Esophagus muscularis mucosa (tissue), 4 donors: ENCODE results near the gene KDM3B. TPM values are rescaled to one million over a fixed set of nuclear protein-coding genes. Genes with fewer than 3 reads are reported as not detected.
A peak's percentile ranks its signal among the peaks of the same experiment; 100 is the strongest.

ENCODE experiments used
- DNase-seq: peaks from one replicate; pipeline ENCODE4 v3.0.0-alpha.2; 2017; ENCODE audit errors: extremely low spot score
- H3K27ac ChIP-seq, 4 donors: fragments of 200-600 bp; sonication (generic); replicated peaks in 1 of 4; 1 replicate in 3 of 4; 2 replicates in 1 of 4; pipeline ENCODE4 v1.5.1; 2016 to 2019; ENCODE audit warnings: mild to moderate bottlenecking in 1 of 4
- H3K27me3 ChIP-seq, 4 donors: fragments of 200-600 bp; sonication (generic); one replicate each; pipeline versions ENCODE4 v1.5.1 to v1.6.0; 2016 to 2019
- H3K36me3 ChIP-seq, 4 donors: fragments of 200-600 bp; sonication (generic); one replicate each; pipeline ENCODE4 v1.5.1; 2016 to 2019
- H3K4me1 ChIP-seq, 4 donors: fragments of 200-600 bp; sonication (generic); one replicate each; pipeline ENCODE4 v1.5.1; 2016 to 2019
- H3K4me3 ChIP-seq, 4 donors: fragments of 200-600 bp; sonication (generic); 1 replicate in 2 of 4; 2 replicates in 2 of 4; pipeline ENCODE4 v1.5.1; 2016 to 2019; ENCODE audit warnings: mild to moderate bottlenecking in 4 of 4, moderate library complexity in 1 of 4
- H3K9me3 ChIP-seq, 4 donors: fragments of 200-600 bp; sonication (generic); 1 replicate in 3 of 4; 2 replicates in 1 of 4; pipeline ENCODE4 v1.5.1; 2016 to 2019
- CTCF ChIP-seq, 3 experiments: fragments of 200-600 bp in 2 of 3; fragments of 450-650 bp in 1 of 3; sonication (generic) in 2 of 3; IDR thresholded peaks; one replicate each; pipeline ENCODE4 v1.5.1; 2017 to 2019; ENCODE audit warnings: antibody characterized with exemption in 3 of 3, mild to moderate bottlenecking in 2 of 3, moderate library complexity in 1 of 3
- EP300 ChIP-seq: sonication (generic); formaldehyde crosslinking; IDR thresholded peaks from one replicate; pipeline ENCODE4 v1.6.1; 2017; ENCODE audit warnings: antibody characterized with exemption
- POLR2A ChIP-seq: fragments of 450-650 bp; IDR thresholded peaks from one replicate; pipeline ENCODE4 v1.6.1; 2017; ENCODE audit warnings: antibody characterized with exemption, moderate library complexity, mild to moderate bottlenecking, low read depth
- POLR2AphosphoS5 ChIP-seq, 2 donors: sonication (generic); formaldehyde crosslinking; IDR thresholded peaks; one replicate each; pipeline ENCODE4 v1.6.1; 2017; ENCODE audit warnings: antibody characterized with exemption in 2 of 2
- WGBS: methylation state at CpG from one replicate; pipeline ENCODE4 v1.1.5; 2018; 5-methylcytosine and 5-hydroxymethylcytosine counted together
- intact Hi-C: fragments of 100-400 bp; cut with DNase I; formaldehyde crosslinking; loops from one replicate; pipeline ENCODE4 v1.15.1; 2023
- total RNA-seq, 4 donors: library from RNA; depleted of rRNA; stranded (reverse); fragments of >200 nt; gene quantifications; one replicate each; pipeline versions ENCODE4 v1.1.0 to v1.2.1, GENCODE V29; 2016

KDM3B gene
- total RNA-seq, 4 donors from 2014 or later: 61.3 to 88.8 (median 74.9) TPM

DNA sequence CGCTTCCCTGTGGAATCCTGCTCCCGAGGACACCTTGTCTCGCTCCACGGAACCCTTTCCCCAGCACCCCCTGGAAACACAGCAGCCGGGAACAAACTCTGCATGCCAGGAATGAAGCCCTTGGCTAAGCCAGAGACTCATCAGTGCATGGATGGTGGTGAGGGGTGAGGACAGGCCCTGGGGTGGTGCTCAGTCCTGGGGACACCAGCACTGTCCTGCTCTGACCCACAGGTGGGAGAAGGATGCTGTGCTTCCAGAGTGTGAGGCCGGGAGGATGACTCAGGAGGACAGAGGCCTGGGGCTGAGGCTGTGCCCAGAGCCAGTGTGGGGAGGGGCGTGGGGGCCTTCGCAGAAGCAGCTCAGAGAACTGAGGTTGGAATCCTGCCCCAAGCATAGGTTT lies 101.6 kb downstream of the KDM3B start:
- H3K9me3 ChIP-seq: no peaks in the 10 kb centered on the region
- H3K4me3 ChIP-seq: no peak overlapping the region
- 89% methylated on average over 8 of the region's 8 CpGs for WGBS
- intact Hi-C loops: loop anchor here (5.0 kb wide), 1 partner anchor 93 kb away; no protein-coding TSS in a partner anchor
- peaks cover 20 to 30% (median 29%) of the 10 kb centered on the region in 4 donors for H3K4me1 ChIP-seq
- H3K27me3 ChIP-seq: no peaks in the 10 kb centered on the region
- DNase-seq: no peak
- H3K36me3 ChIP-seq: no peaks in the 10 kb centered on the region
- TF ChIP-seq CTCF (IDR thresholded peaks at IDR 0.05) (no peak), POLR2AphosphoS5 (IDR thresholded peaks at IDR 0.05) (no peak)
- H3K27ac ChIP-seq: no peak overlapping the region

DNA sequence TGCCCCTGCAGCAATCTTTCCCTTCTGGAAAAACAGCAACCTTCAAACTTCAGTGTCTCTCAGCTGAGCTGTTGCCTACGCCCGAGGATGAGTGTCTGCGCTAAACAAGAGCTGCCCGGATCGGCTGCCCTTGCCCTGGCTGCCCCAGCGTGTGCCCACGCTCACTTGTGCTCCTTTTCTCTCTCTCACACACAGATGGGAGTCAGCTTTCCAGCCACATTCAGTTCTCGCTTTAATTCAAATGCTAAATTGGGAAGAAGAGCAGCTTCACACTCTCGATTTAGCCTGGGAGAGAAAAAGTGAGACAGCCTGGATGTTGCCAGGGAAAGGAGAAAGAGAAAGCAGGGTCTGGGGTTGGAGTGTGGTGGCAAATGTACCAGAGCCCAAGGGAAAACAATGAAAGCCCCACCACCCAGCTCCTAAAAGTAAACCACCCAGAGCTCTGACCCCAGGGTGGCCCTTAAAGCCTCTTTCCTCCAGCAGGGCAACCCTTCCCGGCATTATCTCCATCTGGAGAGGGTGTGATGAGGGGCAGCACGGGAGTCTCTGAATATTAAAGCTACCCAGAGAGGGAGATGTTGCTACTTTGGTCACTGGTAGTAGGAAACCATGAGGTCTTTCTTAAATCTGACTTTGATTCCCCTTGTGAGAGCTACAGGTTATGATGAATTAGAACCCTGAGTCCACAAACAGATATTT lies 102.9 kb downstream of the KDM3B start:
- TF ChIP-seq EP300 (no peak), POLR2A (no peak)

DNA sequence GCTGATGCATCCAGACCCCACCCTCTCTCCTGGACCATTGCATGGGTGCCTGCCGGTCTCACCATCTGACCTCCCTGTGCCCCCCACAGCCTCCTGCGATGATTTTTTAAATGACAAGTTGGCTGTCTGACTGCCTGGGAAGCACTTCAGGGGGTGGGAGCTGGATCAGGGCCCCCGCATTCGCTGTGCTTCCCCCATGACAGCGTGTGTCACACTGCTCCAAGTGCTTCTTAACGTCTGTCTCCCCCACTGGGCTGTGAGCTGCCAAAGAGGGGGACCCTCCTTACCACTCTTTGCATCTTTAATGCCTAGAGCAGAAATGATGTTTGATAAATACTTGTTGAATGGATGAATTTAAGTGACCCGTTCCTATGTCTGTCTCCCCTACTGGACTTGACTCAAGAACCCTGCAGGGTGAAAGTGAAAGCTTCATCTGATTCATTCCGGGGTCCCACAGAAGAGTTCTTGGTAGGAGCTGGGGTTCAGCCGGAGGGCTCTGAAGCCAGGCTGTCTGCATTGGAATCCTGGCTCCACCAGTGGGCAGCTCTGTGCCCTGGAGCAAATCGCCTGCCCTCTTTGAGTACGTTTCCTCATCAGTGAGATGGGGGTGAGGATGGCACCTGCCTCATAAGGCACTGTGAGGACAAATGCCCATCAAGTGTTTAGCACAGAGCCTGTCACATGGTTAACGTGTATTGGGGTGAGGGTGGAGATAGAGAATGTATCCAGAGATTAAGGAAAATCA lies 105.2 kb downstream of the KDM3B start:
- Histone ChIP-seq H3K4me1 (peaks cover 19 to 32% (median 23%) of the 10 kb centered on the region in 4 donors), H3K36me3 (no peaks in the 10 kb centered on the region), H3K9me3 (no peaks in the 10 kb centered on the region), H3K27ac (no peak overlapping the region), H3K27me3 (no peaks in the 10 kb centered on the region), H3K4me3 (no peak overlapping the region)
- DNase-seq: no peak
- WGBS: 59% methylated on average over 10 of the region's 12 CpGs
- intact Hi-C loops: no loop called here
- TF ChIP-seq POLR2AphosphoS5 (IDR thresholded peaks at IDR 0.05): no peak
- no peak for TF ChIP-seq POLR2A
- no peak for TF ChIP-seq CTCF (IDR thresholded peaks at IDR 0.05)

More for the DNA sequence above, 102.9 kb downstream of the KDM3B start:
- WGBS: 73% methylated on average over 11 of the region's 11 CpGs
- Histone ChIP-seq H3K4me3 (no peak overlapping the region), H3K9me3 (no peaks in the 10 kb centered on the region), H3K36me3 (no peaks in the 10 kb centered on the region), H3K27ac (peak overlapping the region in 2 of 4 donors; percentile 23 to 33), H3K4me1 (peaks cover 11 to 22% (median 19%) of the 10 kb centered on the region in 4 donors), H3K27me3 (no peaks in the 10 kb centered on the region)
- DNase-seq: no peak
- intact Hi-C loops: no loop called here

- no peak overlapping the region for H3K4me3 ChIP-seq
- H3K27me3 ChIP-seq: no peaks in the 10 kb centered on the region
- no peaks in the 10 kb centered on the region for H3K36me3 ChIP-seq
- no peak for TF ChIP-seq CTCF (IDR thresholded peaks at IDR 0.05)
- no peak for TF ChIP-seq POLR2A
- TF ChIP-seq EP300: no peak
- no peak for TF ChIP-seq POLR2AphosphoS5 (IDR thresholded peaks at IDR 0.05)
- intact Hi-C loops: no loop called here
- H3K4me1 ChIP-seq: peaks cover 24 to 38% (median 27%) of the 10 kb centered on the region in 4 donors
- H3K9me3 ChIP-seq: no peaks in the 10 kb centered on the region
- H3K27ac ChIP-seq: no peak overlapping the region
- 42% methylated on average over 9 of the region's 11 CpGs for WGBS
- DNase-seq: no peak
Measured at GRCh38 chr5:138458384-138458783, 105.9 kb downstream of the KDM3B start.

DNA sequence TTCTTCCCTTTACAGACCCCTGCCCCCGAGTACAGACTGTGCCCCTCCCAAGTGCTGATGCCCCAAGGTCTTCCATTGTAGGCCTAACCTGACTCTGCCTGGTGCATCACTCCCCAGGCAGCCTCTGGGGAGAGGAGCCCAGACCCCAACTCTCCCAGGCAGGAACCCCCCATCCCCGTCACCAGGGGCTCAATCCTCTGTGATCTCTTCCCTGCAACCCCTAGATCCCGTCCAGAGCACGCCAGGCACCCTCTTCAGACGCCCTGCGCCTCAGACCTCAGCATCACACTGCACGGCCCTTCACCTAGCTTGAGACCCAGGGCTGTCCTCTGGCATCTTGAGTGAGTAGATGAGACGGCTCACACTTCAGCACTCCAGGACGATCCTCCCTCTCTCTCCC lies 106.4 kb downstream of the KDM3B start:
- no peak for TF ChIP-seq CTCF (IDR thresholded peaks at IDR 0.05)
- TF ChIP-seq POLR2AphosphoS5 (IDR thresholded peaks at IDR 0.05): no peak
- TF ChIP-seq EP300: no peak
- TF ChIP-seq POLR2A: no peak
- intact Hi-C loops: no loop called here
- WGBS: 75% methylated on average over 9 of the region's 9 CpGs
- H3K27me3 ChIP-seq: no peaks in the 10 kb centered on the region
- H3K36me3 ChIP-seq: no peaks in the 10 kb centered on the region
- H3K4me3 ChIP-seq: no peak overlapping the region
- no peaks in the 10 kb centered on the region for H3K9me3 ChIP-seq
- DNase-seq: no peak
- H3K27ac ChIP-seq: no peak overlapping the region
- peaks cover 28 to 42% (median 30%) of the 10 kb centered on the region in 4 donors for H3K4me1 ChIP-seq
